WTC11 (cell line): Measurements from ENCODE around the gene VPS39. TPM values are rescaled to one million over a fixed set of nuclear protein-coding genes. Genes with fewer than 3 reads are reported as not detected.

ENCODE experiments used
- ATAC-seq: fragments of 200-7000 bp; cut with Tn5 transposase; 2 replicates; pipeline ENCODE4 v1.10.0; 2021; ENCODE audit warnings: mild to moderate bottlenecking, moderate library complexity
- CTCF ChIA-PET: fragments of 300-600 bp; sonication (Branson Sonifier 250); formaldehyde crosslinking; loops from one replicate; lab custom pipeline; 2021; ENCODE audit warnings: antibody characterized with exemption; lab: Charles Lee
- POLR2A ChIA-PET: fragments of 350-600 bp; sonication (Branson Sonifier 250); formaldehyde crosslinking; loops from one replicate; lab custom pipeline; 2021; ENCODE audit warnings: antibody characterized with exemption; lab: Charles Lee
- DNase-seq: peaks from one replicate; pipeline ENCODE4 v3.0.0; 2021; ENCODE audit warnings: low spot score
- H3K27ac Mint-ChIP-seq: 2 replicates; pipeline ENCODE4 v1.8.0; 2021; ENCODE audit warnings: mixed read lengths
- H3K27me3 Mint-ChIP-seq: 2 replicates; pipeline ENCODE4 v1.8.0; 2021; ENCODE audit warnings: low read depth, mild to moderate bottlenecking, moderate library complexity, mixed read lengths
- H3K36me3 Mint-ChIP-seq: 2 replicates; pipeline ENCODE4 v1.8.0; 2021; ENCODE audit warnings: mixed read lengths
- H3K4me1 Mint-ChIP-seq: 2 replicates; pipeline ENCODE4 v1.8.0; 2022; ENCODE audit warnings: mixed read lengths
- H3K4me3 Mint-ChIP-seq: 2 replicates; pipeline ENCODE4 v1.8.0; 2021; ENCODE audit warnings: mild to moderate bottlenecking, moderate library complexity, mixed read lengths
- H3K9me3 Mint-ChIP-seq: 2 replicates; pipeline ENCODE4 v1.8.0; 2021; ENCODE audit warnings: mixed read lengths
- ARID4B ChIP-seq: sonication (generic); formaldehyde crosslinking; IDR thresholded peaks from 2 replicates; pipeline ENCODE4 v1.8.0; 2023; ENCODE audit warnings: missing genetic modification reagents, mild to moderate bottlenecking, borderline replicate concordance
- CTCF ChIP-seq: fragments of 200-600 bp; IDR thresholded peaks from 2 replicates; pipeline ENCODE4 v1.8.0; 2022; ENCODE audit warnings: antibody characterized with exemption
- EMX1 ChIP-seq: fragments of 250-450 bp; sonication (Bioruptor Pico); IDR thresholded peaks from 2 replicates; pipeline ENCODE4 v1.8.0; 2021; ENCODE audit warnings: mild to moderate bottlenecking
- FOXP4 ChIP-seq: sonication (generic); formaldehyde crosslinking; IDR thresholded peaks from 2 replicates; pipeline ENCODE4 v1.8.0; 2022; ENCODE audit warnings: mild to moderate bottlenecking, missing genetic modification reagents
- GABPB1 ChIP-seq: sonication (generic); formaldehyde crosslinking; IDR thresholded peaks from 2 replicates; pipeline ENCODE4 v1.8.1; 2023; ENCODE audit warnings: mild to moderate bottlenecking, missing genetic modification reagents
- GRHL2 ChIP-seq: fragments of 250-450 bp; sonication (Bioruptor Pico); IDR thresholded peaks from 2 replicates; pipeline ENCODE4 v1.8.0; 2022; ENCODE audit warnings: mild to moderate bottlenecking, moderate library complexity; ENCODE audit not compliant: insufficient replicate concordance, severe bottlenecking
- HMGXB4 ChIP-seq: sonication (generic); formaldehyde crosslinking; IDR thresholded peaks from 2 replicates; pipeline ENCODE4 v1.8.1; 2023; ENCODE audit warnings: mild to moderate bottlenecking, moderate library complexity, missing genetic modification reagents
- JUN ChIP-seq: sonication (generic); formaldehyde crosslinking; IDR thresholded peaks from 2 replicates; pipeline ENCODE4 v1.8.0; 2023; ENCODE audit warnings: mild to moderate bottlenecking, missing genetic modification reagents
- NR1H2 ChIP-seq: sonication (generic); formaldehyde crosslinking; IDR thresholded peaks from 2 replicates; pipeline ENCODE4 v1.9.0; 2021; ENCODE audit warnings: mild to moderate bottlenecking, moderate library complexity, missing genetic modification reagents
- NR2C2 ChIP-seq: sonication (generic); formaldehyde crosslinking; IDR thresholded peaks from 2 replicates; pipeline ENCODE4 v1.8.0; 2022; ENCODE audit warnings: mild to moderate bottlenecking, missing genetic modification reagents
- PREB ChIP-seq: sonication (generic); formaldehyde crosslinking; IDR thresholded peaks from 2 replicates; pipeline ENCODE4 v1.8.1; 2022; ENCODE audit warnings: mild to moderate bottlenecking, missing genetic modification reagents, moderate library complexity, borderline replicate concordance
- SMAD3 ChIP-seq: sonication (generic); formaldehyde crosslinking; IDR thresholded peaks from 2 replicates; pipeline ENCODE4 v1.8.0; 2022; ENCODE audit warnings: missing genetic modification reagents, mild to moderate bottlenecking, borderline replicate concordance
- ZNF138 ChIP-seq: sonication (generic); formaldehyde crosslinking; conservative IDR thresholded peaks from 2 replicates; pipeline ENCODE4 v1.8.1; 2022; ENCODE audit warnings: mild to moderate bottlenecking, moderate library complexity, missing genetic modification reagents
- ZNF219 ChIP-seq: sonication (generic); formaldehyde crosslinking; IDR thresholded peaks from 2 replicates; pipeline ENCODE4 v1.8.0; 2023; ENCODE audit warnings: missing genetic modification reagents, mild to moderate bottlenecking, borderline replicate concordance
- ZNF232 ChIP-seq: sonication (generic); formaldehyde crosslinking; IDR thresholded peaks from 2 replicates; pipeline ENCODE4 v1.8.0; 2022; ENCODE audit warnings: mild to moderate bottlenecking, missing genetic modification reagents
- ZNF281 ChIP-seq: sonication (generic); formaldehyde crosslinking; IDR thresholded peaks from 2 replicates; pipeline ENCODE4 v1.8.0; 2023; ENCODE audit warnings: mild to moderate bottlenecking, missing genetic modification reagents
- total RNA-seq: library from RNA; stranded (reverse); gene quantifications from 3 replicates; pipeline ENCODE4 v1.2.3, GENCODE V29; 2021

The VPS39 gene
- total RNA-seq, 1 experiment from 2014 or later = 44.5 TPM

- ATAC-seq (no peak), DNase-seq (no peak)
- no peaks in the 10 kb centered on the region for H3K27me3 Mint-ChIP-seq
- H3K36me3 Mint-ChIP-seq = peaks cover 70% of the 10 kb centered on the region
- ChIA-PET POLR2A (no interaction called here), CTCF (no interaction called here)
- no peaks in the 10 kb centered on the region for H3K4me1 Mint-ChIP-seq
- no peaks in the 10 kb centered on the region for H3K9me3 Mint-ChIP-seq
- no peak overlapping the region for H3K27ac Mint-ChIP-seq
- TF ChIP-seq CTCF (no peak), GABPB1 (no peak), ZNF281 (no peak), ZNF138 (CRISPR knock-in tag) (no peak)
- H3K4me3 Mint-ChIP-seq = no peak overlapping the region
Measured at GRCh38 chr15:42163291-42163690, 44.8 kb downstream of the VPS39 start.

GRCh38 chr15:42160136-42160535, 48.0 kb downstream of the VPS39 start:
- Mint-ChIP-seq H3K9me3 (no peaks in the 10 kb centered on the region), H3K4me3 (no peak overlapping the region), H3K27me3 (no peaks in the 10 kb centered on the region), H3K36me3 (peaks cover 44% of the 10 kb centered on the region), H3K4me1 (peaks cover 7% of the 10 kb centered on the region), H3K27ac (no peak overlapping the region)
- DNase-seq (no peak), ATAC-seq (no peak)
- ChIA-PET POLR2A (no interaction called here), CTCF (interaction anchor here (1.9 kb wide), 1 partner anchor 22 kb away, joined by 7 read pairs; no protein-coding TSS in a partner anchor)
- TF ChIP-seq SMAD3 (CRISPR knock-in tag) (no peak), NR1H2 (CRISPR knock-in tag) (no peak), NR2C2 (CRISPR knock-in tag) (no peak), GABPB1 (no peak), CTCF (no peak), ZNF219 (no peak), HMGXB4 (CRISPR knock-in tag) (no peak), ZNF232 (CRISPR knock-in tag) (no peak), JUN (no peak), GRHL2 (CRISPR knock-in tag) (no peak), PREB (no peak), FOXP4 (no peak), ARID4B (CRISPR knock-in tag) (no peak), EMX1 (CRISPR knock-in tag) (no peak)
